Colonic mucosa (tissue), 4 donors: ENCODE results near the gene UEVLD. TPM values are rescaled to one million over a fixed set of nuclear protein-coding genes. Genes with fewer than 3 reads are reported as not detected.
"Not testable (repeated sequence)": the region's sequence is repeated elsewhere in the genome, so short reads cannot be mapped to it uniquely, and the experiment has no call there.

ENCODE experiments used
- DNase-seq: peaks from one replicate; pipeline ENCODE4 v3.0.0-alpha.2; 2020
- H3K27ac ChIP-seq: fragments of 200-600 bp; one replicate; pipeline ENCODE4 v1.8.0; 2021
- H3K27me3 ChIP-seq: fragments of 200-600 bp; one replicate; pipeline ENCODE4 v1.8.0; 2021
- H3K36me3 ChIP-seq: fragments of 200-600 bp; one replicate; pipeline ENCODE4 v1.8.0; 2021
- H3K4me1 ChIP-seq: fragments of 200-600 bp; one replicate; pipeline ENCODE4 v1.8.0; 2021; ENCODE audit warnings: mild to moderate bottlenecking
- H3K4me3 ChIP-seq: fragments of 200-600 bp; one replicate; pipeline ENCODE4 v1.8.0; 2021
- H3K9ac ChIP-seq, 2 donors: one replicate each; pipeline ENCODE4 v1.7.0; 2013; ENCODE audit warnings: control low read depth in 2 of 2, low read depth in 2 of 2, low read length in 2 of 2
- H3K9me3 ChIP-seq: fragments of 200-600 bp; one replicate; pipeline ENCODE4 v1.8.0; 2021
- CTCF ChIP-seq: fragments of 200-600 bp; IDR thresholded peaks from one replicate; pipeline ENCODE4 v1.8.0; 2022; ENCODE audit warnings: antibody characterized with exemption, mild to moderate bottlenecking
- intact Hi-C: fragments of 100-400 bp; cut with DNase I; formaldehyde crosslinking; loops from one replicate; pipeline ENCODE4 v1.14.1; 2022
- total RNA-seq, 2 donors: library from RNA; stranded (reverse); fragmentation: NEBNext Ultra II Directional in 1 of 2; extraction: Animal tissue kit (Norgen Biotek cat#: 25700) in 1 of 2; gene quantifications; one replicate each; pipeline ENCODE4 v1.2.1, GENCODE V29; 2021
- donor health status: healthy.
- donor health status: DM: no; HTN: no; CAD: no.
- donor health status: DM: no; HTN: no; CAD: no.

UEVLD gene
- total RNA-seq, 2 donors from 2014 or later = 29.2 to 46.6 TPM

GRCh38 chr11:18599739-18600230, 11.3 kb upstream of the UEVLD start, which contains the start of gene MISFA:
Gene MISFA (plus strand): TSS chr11:18599789. CDS start chr11:18599929, 140 bp downstream.
- no peak within 1 kb of the TSS for H3K27ac ChIP-seq
- DNase-seq = no peak
- no peak within 1 kb of the TSS for H3K9ac ChIP-seq
- TF ChIP-seq CTCF = no peak
- H3K4me1 ChIP-seq = no peaks in the 10 kb centered on the region
- no peaks in the 10 kb centered on the region for H3K9me3 ChIP-seq
- H3K4me3 ChIP-seq = no peak within 1 kb of the TSS
- intact Hi-C loops = no loop called here
- H3K36me3 ChIP-seq = no peaks in the 10 kb centered on the region
- H3K27me3 ChIP-seq = no peaks in the 10 kb centered on the region

GRCh38 chr11:18594999-18595749, 6.6 kb upstream of the UEVLD start:
- H3K27ac ChIP-seq = no peak overlapping the region
- intact Hi-C loops = no loop called here
- H3K9me3 ChIP-seq = no peaks in the 10 kb centered on the region
- no peak overlapping the region for H3K9ac ChIP-seq
- DNase-seq = no peak
- H3K36me3 ChIP-seq = no peaks in the 10 kb centered on the region
- H3K4me3 ChIP-seq = no peak overlapping the region
- no peak for TF ChIP-seq CTCF
- no peaks in the 10 kb centered on the region for H3K27me3 ChIP-seq
- H3K4me1 ChIP-seq = no peaks in the 10 kb centered on the region

- H3K9me3 ChIP-seq, intact Hi-C loops, H3K27me3 ChIP-seq, H3K9ac ChIP-seq, DNase-seq, H3K27ac ChIP-seq, H3K4me1 ChIP-seq, H3K36me3 ChIP-seq, H3K4me3 ChIP-seq: not testable (repeated sequence)
Observed at GRCh38 chr11:18594088-18594487, 5.6 kb upstream of the UEVLD start.

- peaks cover 4% of the 10 kb centered on the region for H3K4me1 ChIP-seq
- no peak overlapping the region for H3K27ac ChIP-seq
- no peak overlapping the region for H3K4me3 ChIP-seq
- DNase-seq = no peak
- no peak for TF ChIP-seq CTCF
- intact Hi-C loops = no loop called here
- no peaks in the 10 kb centered on the region for H3K27me3 ChIP-seq
- H3K9ac ChIP-seq = no peak overlapping the region
- H3K9me3 ChIP-seq = no peaks in the 10 kb centered on the region
- H3K36me3 ChIP-seq = no peaks in the 10 kb centered on the region
Observed at GRCh38 chr11:18590571-18590970, 2.0 kb upstream of the UEVLD start.

- Histone ChIP-seq H3K4me1 (no peaks in the 10 kb centered on the region), H3K9me3 (no peaks in the 10 kb centered on the region), H3K9ac (no peak overlapping the region), H3K36me3 (no peaks in the 10 kb centered on the region), H3K27me3 (no peaks in the 10 kb centered on the region), H3K27ac (no peak overlapping the region), H3K4me3 (no peak overlapping the region)
- intact Hi-C loops = loop anchor here (10.0 kb wide), 1 partner anchor 53 kb away; the partner anchor contains the start of gene SPTY2D1
- TF ChIP-seq CTCF = no peak
- no peak for DNase-seq
Observed at GRCh38 chr11:18581825-18582224, 6.7 kb downstream of the UEVLD start.
